HG02678 (cell line): ENCODE measurements around the gene NQO2.

Source experiments
- ATAC-seq: cut with Tn5 transposase; IDR thresholded peaks from one replicate; pipeline ENCODE4 v1.9.1; 2021; ENCODE audit warnings: mild to moderate bottlenecking, moderate library complexity; ENCODE audit not compliant: unreplicated experiment

NQO2 gene

DNA sequence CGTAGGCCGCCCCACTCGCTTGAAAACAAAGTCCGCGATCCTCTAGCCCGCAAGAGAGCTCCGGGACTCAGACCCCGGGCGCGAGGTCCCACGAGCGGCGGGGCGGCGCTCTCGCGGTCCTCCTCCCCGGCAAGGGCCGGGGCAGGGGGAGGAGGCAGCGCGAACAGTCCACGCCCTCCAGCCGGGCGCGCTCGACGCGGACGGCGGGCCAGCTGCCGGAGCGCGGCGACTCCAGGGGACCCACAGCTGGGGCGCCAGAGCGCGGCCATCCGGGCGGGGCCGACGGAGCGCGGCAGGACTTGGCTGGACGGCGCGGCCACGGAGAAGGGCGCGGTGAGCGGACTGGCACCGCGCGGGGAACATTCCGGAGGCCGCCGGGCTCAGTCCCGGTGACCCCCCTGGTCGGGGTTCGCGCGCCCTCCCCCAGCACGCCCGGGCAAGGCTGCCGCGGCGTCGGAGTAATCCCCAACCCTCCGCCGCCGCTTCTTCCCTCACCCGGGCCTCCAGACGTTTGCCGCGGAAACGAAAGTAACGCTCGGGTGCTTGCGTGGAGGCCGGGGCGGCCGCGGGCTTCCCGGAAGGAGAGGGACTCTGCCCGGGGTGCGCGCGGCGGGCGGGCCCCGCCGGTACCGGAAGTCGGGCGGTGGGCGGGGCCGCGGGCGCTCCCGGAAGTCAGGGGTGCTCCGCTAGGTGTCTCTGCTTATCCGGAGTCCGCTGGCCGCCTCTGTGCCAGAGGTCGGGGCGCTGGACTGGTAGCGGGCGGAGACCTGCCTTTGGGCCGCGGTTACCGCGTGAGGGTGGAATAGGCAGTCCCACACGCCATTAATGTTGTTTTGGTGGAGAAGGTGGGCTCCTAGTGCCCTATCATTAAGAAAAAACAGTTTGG is 68.9 kb downstream of the NQO2 start, which contains the start of gene RIPK1:
RIPK1 (plus strand) TSS at position 166 of the 886 bp plus-strand sequence. CDS start 8,330 bp downstream, outside the sequence.
- ATAC-seq = peak; percentile 86
